Stimulated activated CD4-positive, alpha-beta T cell treated with anti-CD3 and anti-CD28 coated beads, Interleukin-12 subunit alpha, Interleukin-12 subunit beta, amount 100 ng/mL, for 4 hours (primary cell): Measurements from ENCODE around the gene CARD14.
A peak's percentile ranks its signal among the peaks of the same experiment; 100 is the strongest.

ENCODE experiments used
- DNase-seq: peaks from one replicate; pipeline ENCODE4 v3.0.0-alpha.2; 2020

Gene CARD14

GRCh38 chr17:80212962-80213642 lies 43.3 kb downstream of the CARD14 start:
- DNase-seq: no peak

DNA sequence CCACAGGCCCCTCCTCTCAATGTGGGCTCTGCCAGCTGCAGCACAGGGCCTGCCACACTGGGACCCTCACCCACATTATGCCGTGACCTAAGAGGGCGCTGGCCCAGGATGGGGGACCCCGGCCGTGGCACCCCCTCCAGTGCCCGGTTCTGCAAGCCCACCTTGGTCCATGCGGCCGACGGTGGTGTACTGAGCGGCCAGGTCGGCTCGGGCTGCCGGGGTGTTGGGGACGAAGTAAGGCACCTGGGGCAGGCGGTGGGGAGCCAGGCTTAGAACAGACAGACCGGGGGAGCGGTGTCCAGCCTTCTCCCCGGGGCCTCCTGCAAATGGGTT lies 43.8 kb downstream of the CARD14 start:
- DNase-seq: no peak

GRCh38 chr17:80214012-80214877 lies 44.4 kb downstream of the CARD14 start:
- no peak for DNase-seq

GRCh38 chr17:80214878-80215210 lies 45.0 kb downstream of the CARD14 start:
- DNase-seq: no peak

- no peak for DNase-seq
These were observed 46.9 kb downstream of the CARD14 start for GRCh38 chr17:80216473-80217456.

- DNase-seq: no peak
These were observed 48.0 kb downstream of the CARD14 start for GRCh38 chr17:80217703-80218362.

- no peak for DNase-seq
These were observed 48.6 kb downstream of the CARD14 start for GRCh38 chr17:80218391-80218790.

- DNase-seq: peak; percentile 88
These were observed 49.4 kb downstream of the CARD14 start for GRCh38 chr17:80219013-80219762.

DNA sequence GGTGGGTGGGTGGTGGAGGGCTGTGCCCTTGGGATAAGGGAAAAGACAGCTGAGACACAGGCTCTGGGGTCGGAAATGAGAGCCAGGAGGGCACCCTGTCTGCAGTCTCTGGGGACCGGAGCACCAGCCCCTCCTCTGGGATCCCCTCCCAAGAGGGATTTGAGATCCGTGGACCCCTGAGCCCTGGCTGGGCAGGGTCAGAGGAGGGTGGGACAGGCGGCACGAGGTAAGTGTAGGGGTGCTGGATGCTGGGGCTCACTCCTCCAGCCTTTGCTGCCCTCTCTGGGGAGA lies 49.9 kb downstream of the CARD14 start:
- no peak for DNase-seq

DNA sequence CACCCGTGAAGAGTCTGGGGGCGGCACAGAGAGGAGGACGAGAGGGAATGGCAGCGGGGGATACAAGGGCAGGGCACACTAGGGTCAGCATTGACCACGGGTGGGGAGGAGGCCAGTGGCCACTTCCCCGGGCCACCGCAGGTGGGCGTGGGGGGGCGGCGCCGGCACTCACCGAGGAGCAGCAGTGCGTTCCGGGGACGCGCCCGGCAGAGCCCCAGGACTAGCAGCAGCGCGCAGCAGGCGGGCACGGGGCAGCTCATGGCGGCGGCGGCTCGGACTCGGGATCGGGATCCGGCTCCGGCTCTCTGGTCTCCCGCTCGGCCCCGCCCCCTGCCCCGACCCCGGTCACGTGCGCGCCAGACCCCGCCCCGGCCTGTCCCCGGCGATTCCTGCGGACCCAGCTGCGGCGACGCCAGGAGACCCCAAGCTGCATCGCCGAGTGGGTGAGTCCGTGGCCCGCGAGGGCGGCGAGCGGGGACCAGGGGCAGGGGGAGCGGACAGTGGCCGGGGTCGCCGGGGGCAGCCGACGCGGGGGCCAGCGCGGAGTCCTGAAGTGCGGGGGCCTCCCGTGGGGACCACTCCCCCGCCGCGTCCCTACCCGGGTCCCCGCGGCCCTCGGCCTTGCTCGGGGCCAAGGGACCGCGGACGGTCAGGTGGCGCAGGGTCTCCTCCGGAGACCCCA lies 50.4 kb downstream of the CARD14 start, which contains the start of the genes SGSH and SLC26A11:
TSS of gene SGSH (minus strand) at position 280 of the 682 bp plus-strand sequence. CDS start at position 260, 20 bp downstream.
TSS of gene SLC26A11 (plus strand) at position 374 of the 682 bp plus-strand sequence. CDS start 1,134 bp downstream, outside the sequence.
- peak; percentile 70 for DNase-seq

DNA sequence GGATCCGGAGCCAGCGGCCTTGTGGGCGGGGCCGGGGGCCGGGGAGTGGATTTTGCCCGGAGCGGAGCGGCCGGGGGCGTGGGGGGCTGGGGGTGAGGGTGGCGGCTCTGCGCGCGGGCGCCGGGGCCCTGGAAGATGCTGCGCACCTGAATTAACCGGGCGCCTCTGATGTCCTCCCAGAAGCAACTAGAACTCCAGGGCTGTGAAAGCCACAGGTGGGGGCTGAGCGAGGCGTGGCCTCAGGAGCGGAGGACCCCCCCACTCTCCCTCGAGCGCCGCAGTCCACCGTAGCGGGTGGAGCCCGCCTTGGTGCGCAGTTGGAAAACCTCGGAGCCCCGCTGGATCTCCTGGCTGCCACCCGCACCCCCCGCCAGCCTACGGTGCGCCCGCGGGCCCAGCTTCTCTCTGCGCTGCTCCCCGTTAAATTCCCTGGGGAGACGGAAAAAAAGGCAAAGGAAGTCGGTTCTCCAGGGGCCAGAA lies 50.9 kb downstream of the CARD14 start:
- DNase-seq: peak; percentile 25

- no peak for DNase-seq
These were observed 51.7 kb downstream of the CARD14 start for GRCh38 chr17:80221351-80222105.

- DNase-seq: no peak
These were observed 52.7 kb downstream of the CARD14 start for GRCh38 chr17:80222376-80223141.

DNA sequence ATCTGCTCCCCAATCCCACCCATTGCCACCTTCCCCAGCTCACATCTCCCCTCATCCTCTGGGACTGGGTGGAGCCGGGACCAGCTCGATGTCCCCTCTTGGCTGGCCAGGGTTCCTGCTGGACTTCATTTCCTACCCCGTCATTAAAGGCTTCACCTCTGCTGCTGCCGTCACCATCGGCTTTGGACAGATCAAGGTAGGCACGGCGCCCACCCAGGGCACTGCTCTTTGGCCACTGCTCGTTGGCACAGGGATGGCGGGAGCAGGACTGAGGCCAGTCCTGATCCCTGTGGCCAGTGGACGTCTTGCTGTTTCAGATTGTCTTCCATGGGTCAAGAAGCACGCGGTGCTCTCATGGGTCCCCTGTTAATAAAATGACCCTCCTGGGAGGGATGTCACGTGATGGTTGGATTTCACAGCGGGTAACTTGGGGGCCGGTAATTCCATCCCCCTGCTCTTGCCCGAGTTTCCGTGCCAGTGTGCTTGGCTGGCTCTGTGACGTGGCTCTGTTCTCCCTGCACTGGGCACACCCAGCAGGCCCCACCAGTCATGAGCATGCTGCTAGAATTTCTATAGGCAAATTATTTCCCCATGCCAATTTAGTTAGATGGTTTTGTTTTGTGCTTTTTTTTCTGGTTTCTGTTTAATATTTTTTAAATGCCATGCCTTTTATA lies 53.4 kb downstream of the CARD14 start:
- DNase-seq: no peak

GRCh38 chr17:80223838-80224497 lies 54.1 kb downstream of the CARD14 start:
- DNase-seq: no peak

DNA sequence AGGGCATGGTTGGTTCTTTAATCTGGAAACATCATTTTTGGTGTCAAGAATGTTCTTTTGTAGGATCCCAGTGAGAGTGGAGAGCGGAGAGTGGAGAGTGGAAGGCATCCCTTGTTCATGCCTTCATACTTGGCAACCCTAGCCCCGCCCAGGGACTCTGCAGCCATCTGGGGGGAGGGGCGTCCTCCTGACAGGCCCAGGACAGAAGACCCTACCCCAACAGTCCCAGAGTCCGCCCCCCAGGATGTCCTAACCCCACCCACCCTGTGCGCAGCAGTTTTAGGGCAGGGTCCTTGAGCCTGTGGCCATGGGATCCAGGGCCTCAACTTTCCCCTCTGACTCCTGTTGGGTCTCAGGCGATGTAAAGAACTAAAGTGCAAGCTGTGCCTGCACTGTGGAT lies 54.9 kb downstream of the CARD14 start:
- DNase-seq: no peak

- DNase-seq: no peak
These were observed 55.4 kb downstream of the CARD14 start for GRCh38 chr17:80225230-80225629.

DNA sequence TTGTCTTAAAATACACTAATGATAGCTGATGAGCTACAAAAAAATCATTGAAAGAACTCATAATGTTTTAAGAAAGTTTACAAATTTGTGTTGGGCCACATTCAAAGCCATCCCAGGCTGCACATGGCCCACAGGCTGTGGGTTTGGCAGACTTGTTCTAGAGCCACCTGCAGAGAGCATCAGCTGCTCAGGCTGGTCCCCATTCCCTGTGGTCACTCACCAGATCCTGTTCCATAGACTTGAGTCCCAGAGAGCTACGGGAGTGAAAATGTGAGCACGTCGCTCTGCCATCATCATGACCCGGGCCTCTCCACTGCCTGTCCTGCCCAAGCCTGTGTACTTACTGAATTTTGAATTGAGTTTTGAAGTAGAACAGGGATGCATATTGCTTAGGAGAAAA lies 57.3 kb downstream of the CARD14 start:
- DNase-seq: no peak
